HG02763 (cell line): ENCODE results near the gene TMEM94.
"Not testable (repeated sequence)": the region's sequence is repeated elsewhere in the genome, so short reads cannot be mapped to it uniquely, and the experiment has no call there.

Experiments
- ATAC-seq: cut with Tn5 transposase; IDR thresholded peaks from one replicate; pipeline ENCODE4 v1.9.1; 2021; ENCODE audit warnings: mild to moderate bottlenecking, moderate library complexity; ENCODE audit not compliant: unreplicated experiment

Gene TMEM94

GRCh38 chr17:75476271-75476671 lies 19.8 kb downstream of the TMEM94 start:
- no peak for ATAC-seq

DNA sequence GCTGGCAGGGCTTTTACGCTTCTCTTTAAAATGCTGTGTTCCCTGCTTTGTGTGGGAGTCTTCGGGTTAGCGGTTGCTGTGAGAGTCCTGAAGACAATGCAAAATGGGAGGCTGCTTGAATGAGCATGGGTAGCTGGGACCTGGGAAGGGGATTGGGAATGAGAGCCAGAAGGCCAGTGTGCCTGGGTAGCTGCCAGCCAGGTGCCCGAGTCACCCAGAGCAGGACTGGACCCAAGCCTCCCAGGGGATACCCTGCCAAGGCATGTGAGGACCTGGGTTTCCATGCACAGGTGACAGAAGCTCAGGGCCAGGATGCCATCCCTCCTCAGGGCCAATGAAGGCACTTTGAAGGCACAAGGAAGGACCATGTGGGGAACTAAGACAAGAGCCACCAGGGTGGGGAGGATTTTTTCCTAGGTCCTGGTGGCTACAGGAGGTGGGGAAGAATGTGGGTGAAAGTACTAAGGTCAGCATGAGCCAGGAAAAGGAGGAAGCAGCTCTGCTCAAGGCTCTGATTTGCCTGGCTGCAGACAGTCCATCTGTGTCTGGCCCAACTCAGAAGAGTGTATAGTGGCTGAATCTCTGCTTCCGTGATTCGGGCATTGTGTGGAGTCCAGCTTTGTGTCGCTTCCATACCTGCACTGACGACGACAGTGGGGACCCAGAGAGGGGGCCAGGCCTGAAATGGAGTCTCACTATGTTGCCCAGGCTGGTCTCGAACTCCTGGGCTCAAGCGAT lies 20.5 kb downstream of the TMEM94 start:
- ATAC-seq: no peak

DNA sequence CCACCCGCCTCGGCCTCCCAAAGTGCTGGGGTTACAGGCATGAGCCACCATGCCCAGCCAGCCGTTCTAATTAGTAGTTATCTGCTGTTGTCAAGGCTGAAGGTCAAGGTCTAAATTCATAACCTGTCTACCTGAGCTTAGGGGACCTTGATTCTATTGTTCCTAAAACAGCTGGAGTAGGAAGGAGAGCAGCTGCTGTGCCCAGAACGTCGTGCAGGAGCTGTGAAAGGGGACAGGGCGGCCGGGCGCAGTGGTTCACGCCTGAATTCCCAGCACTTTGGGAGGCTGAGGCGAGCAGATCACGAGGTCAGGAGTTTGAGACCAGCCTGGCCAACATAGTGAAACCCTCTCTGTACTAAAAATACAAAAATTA lies 21.0 kb downstream of the TMEM94 start:
- ATAC-seq: not testable (repeated sequence)

DNA sequence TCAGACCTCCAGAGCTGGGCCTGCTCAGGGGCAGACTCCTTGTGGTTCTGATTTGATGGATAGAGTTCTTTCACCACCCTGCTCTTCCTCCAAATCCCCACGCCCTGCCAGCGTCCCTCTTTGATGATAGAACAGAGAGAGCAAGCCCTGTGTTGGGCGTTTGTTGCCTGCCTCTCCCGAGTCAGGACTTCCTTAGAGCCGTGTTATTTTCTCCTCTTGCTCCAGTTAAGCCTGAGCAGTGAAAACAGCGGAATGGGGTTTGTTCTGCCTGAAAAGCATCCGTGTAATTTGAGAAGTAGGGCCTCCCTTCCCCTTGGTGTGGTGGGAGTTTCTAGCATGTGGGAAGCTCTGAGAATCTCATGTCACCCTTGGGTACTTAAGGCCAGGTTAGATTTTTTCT lies 22.1 kb downstream of the TMEM94 start:
- no peak for ATAC-seq

GRCh38 chr17:75480281-75480680 lies 23.8 kb downstream of the TMEM94 start:
- ATAC-seq: no peak

- ATAC-seq: no peak
Measured at GRCh38 chr17:75481194-75482068, 25.0 kb downstream of the TMEM94 start.

GRCh38 chr17:75482098-75482942 lies 25.9 kb downstream of the TMEM94 start:
- ATAC-seq: no peak

- ATAC-seq: no peak
Measured at GRCh38 chr17:75485688-75486087, 29.3 kb downstream of the TMEM94 start.

GRCh38 chr17:75486151-75486550 lies 29.7 kb downstream of the TMEM94 start:
- no peak for ATAC-seq

DNA sequence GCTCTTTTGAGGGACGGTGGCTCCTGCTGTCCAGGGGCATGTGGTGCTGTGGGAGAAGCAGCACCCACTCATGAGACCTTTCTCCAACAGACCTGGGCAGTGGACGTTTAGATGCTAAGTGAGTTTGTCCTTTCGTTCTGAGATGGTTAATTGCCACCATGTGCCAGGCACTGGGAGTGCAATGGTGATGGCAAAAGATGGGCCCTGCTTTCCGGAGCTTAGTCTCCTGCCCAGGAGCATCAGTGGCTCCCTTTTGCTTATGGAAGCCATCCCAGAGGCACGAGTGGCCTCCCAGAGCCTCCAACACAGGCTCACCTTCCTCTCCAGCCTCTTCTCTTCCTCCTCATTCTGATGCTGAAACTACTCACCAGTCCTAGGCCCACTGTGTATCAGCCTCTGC lies 30.5 kb downstream of the TMEM94 start:
- no peak for ATAC-seq

DNA sequence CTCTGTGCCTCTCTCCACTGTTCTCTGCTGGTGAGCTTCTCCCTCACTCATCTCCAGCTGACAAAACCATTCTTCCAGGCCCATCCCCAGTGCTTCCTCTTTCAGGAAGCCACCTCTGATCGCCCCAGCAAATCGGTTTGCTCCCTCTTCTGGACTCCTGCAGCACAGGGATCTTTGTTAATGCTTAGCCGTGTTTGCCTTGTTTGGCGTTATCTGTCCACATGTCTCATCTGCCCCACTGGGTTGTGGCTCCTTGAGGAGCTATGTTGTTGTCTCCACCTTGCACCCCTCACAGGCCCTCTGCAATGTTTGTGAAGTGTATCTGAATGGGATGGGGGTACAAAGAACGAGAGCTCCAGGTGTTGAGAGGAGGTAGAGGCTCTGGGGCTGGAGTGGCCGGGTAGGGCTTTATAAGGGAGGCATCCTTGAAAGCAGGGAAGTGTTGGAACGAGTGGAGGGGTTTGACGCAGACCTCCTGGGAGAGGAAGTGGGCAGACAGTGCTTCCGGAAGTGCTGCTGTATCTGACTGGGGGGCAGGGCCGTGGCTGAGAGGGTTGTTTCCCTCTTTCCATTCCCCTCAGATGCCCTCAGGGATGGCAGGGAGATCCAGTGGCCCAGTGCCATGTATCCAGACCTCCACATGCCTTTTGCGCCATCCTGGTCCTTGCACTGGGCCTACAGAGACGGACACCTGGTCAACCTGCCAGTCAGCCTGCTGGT lies 31.1 kb downstream of the TMEM94 start:
- ATAC-seq: no peak

DNA sequence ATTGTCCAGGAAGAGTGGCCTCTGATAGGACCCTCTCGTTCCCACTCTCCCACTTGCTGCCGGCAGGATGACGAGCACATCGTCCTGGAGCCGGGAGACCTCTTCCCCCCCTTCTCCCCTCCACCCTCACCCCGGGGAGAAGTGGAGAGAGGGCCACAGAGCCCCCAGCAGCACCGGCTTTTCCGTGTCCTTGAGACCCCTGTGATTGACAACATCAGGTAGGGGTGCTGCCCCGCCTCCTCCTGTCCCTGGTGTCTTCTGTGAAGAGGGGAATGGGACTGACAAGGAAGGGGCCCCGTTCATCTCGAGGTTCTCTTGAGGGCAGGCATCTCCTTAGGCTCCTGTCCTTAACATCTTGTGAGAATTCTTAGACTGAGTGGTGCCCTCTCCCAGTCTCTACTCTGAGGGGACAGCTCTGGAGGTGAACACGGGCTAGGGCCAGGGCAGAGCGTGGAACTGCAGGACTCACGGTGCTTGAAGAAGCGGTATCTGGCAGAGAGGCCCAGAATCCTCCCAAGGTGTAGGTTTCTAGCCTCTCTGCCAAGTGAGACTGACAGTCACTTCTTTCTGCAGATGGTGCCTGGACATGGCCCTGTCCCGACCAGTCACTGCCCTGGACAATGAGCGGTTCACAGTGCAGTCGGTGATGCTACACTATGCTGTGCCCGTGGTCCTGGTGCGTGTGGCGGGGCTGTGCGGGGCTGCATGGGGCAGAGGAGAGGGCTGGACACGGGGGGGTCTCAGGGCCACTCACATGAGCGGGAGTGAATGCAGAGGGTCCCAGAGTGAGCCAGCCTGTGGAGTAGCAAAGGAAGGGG lies 32.5 kb downstream of the TMEM94 start:
- ATAC-seq: no peak

GRCh38 chr17:75489511-75489955 lies 33.1 kb downstream of the TMEM94 start:
- no peak for ATAC-seq

- no peak for ATAC-seq
Measured at GRCh38 chr17:75490173-75490743, 33.8 kb downstream of the TMEM94 start.

GRCh38 chr17:75490953-75491649 lies 34.7 kb downstream of the TMEM94 start:
- no peak for ATAC-seq

GRCh38 chr17:75491680-75492079 lies 35.2 kb downstream of the TMEM94 start:
- ATAC-seq: no peak

GRCh38 chr17:75492555-75493168 lies 36.2 kb downstream of the TMEM94 start:
- ATAC-seq: no peak

DNA sequence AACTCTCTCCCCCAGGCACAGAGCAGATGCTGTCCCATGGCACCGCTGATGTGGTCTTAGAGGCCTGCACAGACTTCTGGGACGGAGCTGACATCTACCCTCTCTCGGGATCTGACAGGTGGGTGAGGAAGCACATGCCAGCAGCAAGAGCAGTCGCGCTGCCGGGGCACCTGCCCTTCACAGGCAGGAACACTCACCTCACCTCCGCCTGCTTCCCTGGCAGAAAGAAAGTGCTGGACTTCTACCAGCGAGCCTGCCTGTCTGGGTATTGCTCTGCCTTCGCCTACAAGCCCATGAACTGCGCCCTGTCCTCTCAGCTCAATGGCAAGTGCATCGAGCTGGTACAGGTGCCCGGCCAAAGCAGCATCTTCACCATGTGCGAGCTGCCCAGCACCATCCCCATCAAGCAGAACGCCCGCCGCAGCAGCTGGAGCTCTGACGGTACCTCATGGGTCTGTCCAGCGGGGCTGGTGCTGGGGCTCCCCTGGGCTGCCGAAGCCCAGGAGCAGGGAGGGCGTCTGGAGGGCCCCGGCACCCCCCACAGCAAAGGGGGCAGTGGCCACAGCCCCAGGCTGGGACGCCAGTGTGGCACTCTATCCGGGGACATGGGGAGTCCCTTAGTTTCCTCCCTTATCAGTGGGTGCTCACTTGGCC lies 37.2 kb downstream of the TMEM94 start:
- ATAC-seq: no peak
